Hematopoietic multipotent progenitor cell treated with erythropoietin and hydrocortisone succinate and interleukin-3 and kit ligand, for 8 days (in vitro differentiated cells): ENCODE results near the gene SLC38A10.

Experiments
- DNase-seq: peaks from one replicate; pipeline ENCODE4 v3.0.0-alpha.2; 2015

Gene SLC38A10

DNA sequence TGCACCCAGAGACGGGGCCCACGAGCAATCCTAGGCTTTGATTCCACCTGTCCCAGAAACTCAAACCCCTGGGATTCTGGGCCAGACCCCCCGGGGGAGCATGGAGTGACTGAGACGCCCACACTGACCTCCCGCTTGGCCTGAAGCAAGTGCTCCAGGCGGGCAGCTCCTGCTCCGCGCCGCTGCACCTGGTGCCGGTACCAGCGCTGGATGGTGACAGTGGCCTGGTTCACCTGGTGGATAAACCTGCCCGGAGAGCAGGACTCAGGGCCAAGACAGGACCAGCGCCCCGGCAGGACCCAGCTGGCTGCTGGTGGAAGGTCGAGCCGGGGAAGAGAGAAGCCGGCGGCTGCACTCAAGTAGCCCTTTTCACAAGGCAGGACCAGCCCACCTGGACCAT, 94.9 kb downstream of the SLC38A10 start:
- no peak for DNase-seq

DNA sequence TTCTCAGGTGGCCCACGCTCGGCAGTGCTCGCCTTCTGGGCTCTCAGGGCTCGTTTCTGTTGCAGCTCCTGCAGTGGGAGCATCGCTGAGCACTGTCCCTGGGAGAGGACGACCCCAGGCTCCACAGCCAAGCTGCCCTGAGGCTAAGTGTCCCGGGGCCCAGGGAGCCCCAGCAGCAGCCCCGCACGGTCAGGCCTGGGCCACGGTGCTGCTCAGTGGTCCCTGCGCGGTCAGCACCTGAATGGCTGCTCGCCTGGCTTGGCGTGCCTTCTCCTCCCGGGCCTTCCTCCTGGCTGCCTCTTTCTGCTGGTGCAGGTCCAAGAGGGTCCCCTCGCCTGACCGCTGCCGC, 95.7 kb downstream of the SLC38A10 start:
- DNase-seq: no peak

DNA sequence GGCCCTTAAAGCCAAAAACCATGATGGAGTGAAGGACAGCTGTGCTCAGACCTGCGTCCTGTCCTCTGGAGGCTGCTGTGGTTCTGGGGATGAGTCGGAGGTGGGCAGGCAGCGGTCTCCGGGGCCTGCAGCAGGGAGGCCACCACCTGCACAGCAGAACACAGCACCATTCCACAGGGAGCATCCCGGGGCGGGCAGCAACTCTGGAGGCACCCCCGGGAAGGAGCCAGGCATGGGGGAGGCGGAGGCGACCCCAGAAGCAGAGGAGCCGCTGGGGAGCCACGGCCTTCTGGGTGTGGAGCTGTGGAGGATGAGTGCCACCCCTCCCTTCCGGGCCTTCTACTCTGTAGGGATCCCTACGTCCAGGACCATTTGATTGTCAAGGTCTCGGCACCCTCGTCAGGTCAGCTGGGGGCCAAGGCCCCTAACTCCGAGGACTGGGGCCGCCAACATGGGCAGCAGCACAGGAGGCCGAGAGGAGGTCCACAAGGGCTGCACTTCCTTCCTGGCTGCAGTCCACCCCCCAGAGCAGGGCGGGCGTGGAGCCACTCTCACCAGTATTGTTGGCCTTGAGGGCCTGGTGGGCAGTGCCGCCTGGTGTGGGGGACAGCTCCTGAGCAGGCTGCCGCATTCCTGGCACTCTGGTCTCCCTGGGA, 96.2 kb downstream of the SLC38A10 start:
- no peak for DNase-seq

DNA sequence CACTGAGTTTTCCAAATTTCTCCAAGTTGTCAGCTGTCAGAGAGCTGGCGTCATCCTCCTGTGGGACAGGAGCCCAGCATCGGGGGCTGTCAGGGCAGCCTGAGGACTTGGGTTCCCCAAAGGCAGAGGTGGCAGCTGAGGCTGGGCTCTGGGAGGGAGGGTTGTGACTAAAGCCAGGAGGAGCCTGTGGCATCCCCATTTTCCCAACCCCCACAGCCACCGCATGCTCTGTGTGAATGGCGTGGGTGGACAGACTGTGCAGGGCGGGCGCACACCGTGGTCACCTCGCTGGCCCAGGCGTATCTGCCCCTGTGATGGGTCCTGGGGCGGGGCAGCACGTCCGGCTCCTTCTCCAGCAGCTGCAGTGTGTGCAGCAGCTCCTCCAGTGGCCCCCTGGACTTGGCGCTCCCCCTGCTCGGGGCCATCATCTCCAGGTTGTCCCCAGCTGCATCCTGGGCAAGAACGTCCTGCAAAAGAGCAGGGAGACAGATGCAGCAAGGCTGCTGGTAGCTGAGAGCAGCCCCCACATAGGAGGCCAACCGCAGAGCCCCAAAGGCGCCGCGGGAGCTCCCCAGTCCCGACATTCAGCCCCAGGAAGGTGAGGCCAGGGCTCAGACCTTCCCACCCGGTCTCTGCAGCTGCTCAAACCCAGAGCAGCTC, 97.1 kb downstream of the SLC38A10 start:
- no peak for DNase-seq

DNA sequence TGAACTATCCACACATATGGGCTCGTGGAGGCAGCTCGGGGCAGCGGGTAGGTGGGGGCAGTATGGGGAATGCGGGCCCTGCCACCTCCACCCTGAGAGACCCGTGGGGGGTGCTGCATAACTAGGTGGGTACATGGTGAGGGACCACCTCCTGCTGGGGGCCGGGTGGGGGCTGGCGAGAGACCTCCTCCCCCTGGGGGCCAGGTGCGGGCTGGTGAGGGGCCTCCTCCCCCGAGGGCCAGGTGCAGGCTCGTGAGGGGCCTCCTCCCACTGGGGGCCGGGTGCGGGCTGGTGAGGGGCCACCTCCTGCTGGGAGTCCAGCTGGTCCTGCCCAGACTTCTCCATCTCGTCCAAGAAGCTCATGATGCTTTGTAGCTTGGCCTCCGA, 97.7 kb downstream of the SLC38A10 start:
- DNase-seq: no peak

DNA sequence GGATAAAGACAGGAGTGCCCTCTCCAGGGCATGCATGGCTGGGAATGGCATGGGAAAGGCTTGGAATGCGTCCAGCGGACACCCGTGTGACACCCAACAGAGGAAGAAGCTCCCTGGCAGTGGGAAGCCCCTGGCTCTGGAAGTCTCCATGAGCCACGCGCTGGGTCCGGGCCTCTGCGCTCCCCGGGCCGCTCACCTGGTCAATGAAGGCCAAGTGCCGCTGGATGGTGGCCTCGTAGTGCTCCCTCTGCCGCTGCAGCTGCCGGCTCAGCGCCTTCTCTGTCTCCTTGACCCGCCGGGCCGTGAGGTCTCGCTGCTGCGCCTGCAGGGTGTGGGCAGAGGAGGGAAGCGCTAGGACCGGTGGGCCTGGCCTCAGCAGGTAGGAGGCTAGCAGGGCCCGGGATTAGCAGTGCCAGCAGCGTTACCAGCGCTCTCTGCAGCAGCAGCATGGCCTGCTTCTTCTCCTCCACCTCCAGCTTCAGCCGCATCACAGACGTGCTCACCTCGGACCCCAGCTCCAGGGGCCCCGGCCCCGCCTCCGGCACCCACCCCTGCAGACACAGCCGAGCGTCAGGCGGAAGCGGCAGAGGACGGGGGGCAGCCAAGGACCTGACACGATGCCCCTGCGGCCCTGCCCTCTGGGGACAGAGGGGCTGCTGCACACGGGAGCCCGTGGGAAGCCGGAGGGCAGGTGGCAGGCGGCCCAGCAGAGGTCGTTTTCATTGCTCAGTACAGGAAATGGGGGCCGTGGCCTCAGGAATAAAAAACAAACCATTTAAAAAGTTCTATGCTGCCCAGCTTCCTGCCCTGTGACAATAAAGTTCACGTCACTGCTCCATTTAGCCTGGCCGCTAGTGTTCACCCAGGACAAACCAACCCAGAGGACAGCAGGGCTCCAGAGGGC, 98.3 kb downstream of the SLC38A10 start:
- DNase-seq: no peak

DNA sequence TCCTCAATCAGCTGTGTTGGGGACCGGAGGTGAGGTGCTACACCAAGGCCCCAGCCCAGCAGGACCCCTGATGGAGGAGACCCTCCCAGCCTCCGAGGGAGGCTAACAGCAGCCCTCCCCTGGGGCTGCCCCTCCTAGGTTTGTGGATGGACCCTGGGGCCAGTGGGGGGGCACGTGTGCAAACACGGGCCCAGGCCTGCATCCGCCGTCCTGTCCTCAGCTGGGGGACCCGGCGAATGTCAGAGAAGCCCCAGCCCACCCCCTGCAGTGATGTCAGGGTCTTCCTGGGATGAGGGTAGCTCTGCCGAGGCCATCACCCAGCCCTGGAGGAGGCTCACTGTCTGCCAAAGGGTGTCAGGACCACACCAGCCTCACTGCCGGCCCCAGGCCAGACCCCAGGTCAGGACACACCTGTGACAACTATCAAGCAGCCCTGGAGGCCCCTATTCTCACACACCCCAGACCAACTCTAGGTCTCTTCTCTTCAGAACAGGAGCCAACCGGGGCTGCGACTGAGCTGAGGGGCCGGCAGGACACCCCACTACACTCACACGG, 99.1 kb downstream of the SLC38A10 start:
- no peak for DNase-seq
